Measurements from ENCODE around the gene LRRC17. TPM values are rescaled to one million over a fixed set of nuclear protein-coding genes. Genes with fewer than 3 reads are reported as not detected.
"Not testable (repeated sequence)": the region's sequence is repeated elsewhere in the genome, so short reads cannot be mapped to it uniquely, and the experiment has no call there.

Gene LRRC17
- total and polyA plus RNA-seq, 8 donors = 0.76 to 2.7 (median 1.9) TPM

DNA sequence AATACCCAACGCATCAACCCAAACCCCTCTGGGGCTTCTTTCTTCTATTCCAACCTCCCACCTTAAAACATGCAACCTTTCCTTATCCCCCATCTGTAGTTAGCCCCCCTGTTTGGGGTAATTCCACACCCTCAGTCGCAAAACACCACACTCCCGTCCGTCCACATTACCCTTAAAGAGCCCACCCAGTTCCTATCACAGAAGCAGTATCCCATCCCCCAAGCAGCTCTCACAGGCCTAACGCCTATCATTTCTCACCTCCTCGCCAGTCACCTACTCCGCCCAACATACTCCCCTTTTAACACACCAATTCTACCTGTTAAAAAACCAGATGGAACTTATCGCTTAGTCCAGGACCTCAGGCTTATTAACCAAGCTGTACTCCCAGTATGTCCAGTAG lies 63.7 kb downstream of the LRRC17 start:
- ATAC-seq (no peak), FAIRE-seq (no peak), DNase-seq (no peak)
- TF ChIP-seq CTCF (IDR thresholded peaks at IDR 0.05) = no peak
- Histone ChIP-seq H3K4me3 (no peak overlapping the region), H3K9me3 (no peaks in the 10 kb centered on the region), H3K4me1 (no peaks in the 10 kb centered on the region), H3K36me3 (no peaks in the 10 kb centered on the region), H3K27ac (no peak overlapping the region), H3K27me3 (no peaks in the 10 kb centered on the region)
- 92 to 95% methylated on average over 8 of the region's 8 CpGs for WGBS, 2 donors
- intact Hi-C loops (cut with DNase I) = no loop called here

GRCh38 chr7:102977586-102977985 lies 64.8 kb downstream of the LRRC17 start:
- H3K27ac ChIP-seq; H3K4me3 ChIP-seq; FAIRE-seq; H3K4me1 ChIP-seq; H3K9me3 ChIP-seq; intact Hi-C loops (cut with DNase I); DNase-seq; H3K36me3 ChIP-seq; ATAC-seq; H3K27me3 ChIP-seq: not testable (repeated sequence)
- WGBS, 2 donors = 85 to 89% methylated on average over 3 of the region's 4 CpGs

- intact Hi-C loops (cut with DNase I) = no loop called here
- H3K9me3 ChIP-seq = no peaks in the 10 kb centered on the region
- no peak for TF ChIP-seq CTCF (IDR thresholded peaks at IDR 0.05)
- no peaks in the 10 kb centered on the region for H3K36me3 ChIP-seq
- 83 to 86% methylated on average over 6 of the region's 6 CpGs for WGBS, 2 donors
- no peak for FAIRE-seq
- H3K27me3 ChIP-seq = no peaks in the 10 kb centered on the region
- ATAC-seq = peak in 1 of 4 donors; percentile 55
- no peak overlapping the region for H3K27ac ChIP-seq
- no peaks in the 10 kb centered on the region for H3K4me1 ChIP-seq
- H3K4me3 ChIP-seq = no peak overlapping the region
- peak in 1 of 6 donors; percentile 34 for DNase-seq
These were observed 65.5 kb downstream of the LRRC17 start for GRCh38 chr7:102978284-102978683.

DNA sequence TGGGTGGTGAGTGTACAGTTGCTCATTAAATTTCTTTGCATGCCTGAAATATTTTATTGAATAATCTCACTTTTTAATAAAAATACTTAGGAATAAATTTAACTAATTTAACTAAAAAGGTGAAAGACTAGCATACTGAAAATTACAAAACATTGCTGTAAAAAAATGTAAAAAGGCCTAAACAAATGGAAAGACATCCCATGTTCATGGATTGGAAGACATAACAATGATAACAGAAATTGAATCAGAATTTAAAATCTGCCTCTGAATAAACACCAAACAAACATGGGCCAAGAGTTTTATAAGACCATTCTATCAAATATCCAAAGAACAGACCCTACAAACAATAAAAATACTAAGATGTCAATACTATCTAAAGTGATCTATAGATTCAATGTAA lies 66.9 kb downstream of the LRRC17 start:
- H3K27me3 ChIP-seq = no peaks in the 10 kb centered on the region
- no peak for TF ChIP-seq CTCF (IDR thresholded peaks at IDR 0.05)
- H3K4me3 ChIP-seq = no peak overlapping the region
- intact Hi-C loops (cut with DNase I) = no loop called here
- DNase-seq (no peak), FAIRE-seq (no peak), ATAC-seq (no peak)
- H3K27ac ChIP-seq = no peak overlapping the region
- no peaks in the 10 kb centered on the region for H3K4me1 ChIP-seq
- H3K36me3 ChIP-seq = no peaks in the 10 kb centered on the region
- no peaks in the 10 kb centered on the region for H3K9me3 ChIP-seq

- Histone ChIP-seq H3K27me3 (no peaks in the 10 kb centered on the region), H3K4me1 (no peaks in the 10 kb centered on the region), H3K27ac (no peak overlapping the region), H3K36me3 (no peaks in the 10 kb centered on the region), H3K4me3 (no peak overlapping the region), H3K9me3 (no peaks in the 10 kb centered on the region)
- DNase-seq = no peak
- TF ChIP-seq CTCF (IDR thresholded peaks at IDR 0.05) = no peak
- no peak for ATAC-seq
- intact Hi-C loops (cut with DNase I) = no loop called here
- 91% methylated on average over 2 of the region's 2 CpGs for WGBS, 2 donors
- no peak for FAIRE-seq
These were observed 68.7 kb downstream of the LRRC17 start for GRCh38 chr7:102981451-102981850.

- Histone ChIP-seq H3K4me1 (no peaks in the 10 kb centered on the region), H3K4me3 (no peak overlapping the region), H3K27me3 (no peaks in the 10 kb centered on the region), H3K27ac (no peak overlapping the region), H3K36me3 (no peaks in the 10 kb centered on the region), H3K9me3 (no peaks in the 10 kb centered on the region)
- intact Hi-C loops (cut with DNase I) = no loop called here
- WGBS, 2 donors = 65 to 78% methylated on average over 1 of the region's 1 CpG
- TF ChIP-seq CTCF (IDR thresholded peaks at IDR 0.05) = no peak
- no peak for ATAC-seq
- FAIRE-seq = no peak
- no peak for DNase-seq
These were observed 69.4 kb downstream of the LRRC17 start for GRCh38 chr7:102982235-102982634.

Data from pancreas (tissue), 10 donors.